Adipose tissue (tissue), 3 donors: Measurements from ENCODE around the gene IL1RAPL1. TPM values are rescaled to one million over a fixed set of nuclear protein-coding genes. Genes with fewer than 3 reads are reported as not detected.

Experiments
- H3K27ac ChIP-seq: one replicate; pipeline ENCODE4 v1.5.1; 2013; ENCODE audit warnings: low read depth, low read length
- whole genome bisulfite sequencing, 3 donors: extraction: QIAGEN DNeasy Blood & Tissue Kit; methylation state at CpG; one replicate each; pipeline ENCODE4 v1.1.7; 2013; 5-methylcytosine and 5-hydroxymethylcytosine counted together
- polyA plus RNA-seq, 3 donors: library from polyadenylated mRNA; stranded (reverse); fragments of 200-250 nt; gene quantifications; one replicate each; pipeline ENCODE4 v1.2.3, GENCODE V29; 2013
- donor health status: healthy with polysubstance abuse.
- donor health status: Bipolar disorder and iron deficiency.
- donor health status: healthy.

The IL1RAPL1 gene
- polyA plus RNA-seq, 3 donors, result not detected

- WGBS, 3 donors, result 38 to 67% (median 56%) methylated on average over 2 of the region's 2 CpGs
- no peak overlapping the region for H3K27ac ChIP-seq
Measured at GRCh38 chrX:29496636-29497180, 909.5 kb downstream of the IL1RAPL1 start.

DNA sequence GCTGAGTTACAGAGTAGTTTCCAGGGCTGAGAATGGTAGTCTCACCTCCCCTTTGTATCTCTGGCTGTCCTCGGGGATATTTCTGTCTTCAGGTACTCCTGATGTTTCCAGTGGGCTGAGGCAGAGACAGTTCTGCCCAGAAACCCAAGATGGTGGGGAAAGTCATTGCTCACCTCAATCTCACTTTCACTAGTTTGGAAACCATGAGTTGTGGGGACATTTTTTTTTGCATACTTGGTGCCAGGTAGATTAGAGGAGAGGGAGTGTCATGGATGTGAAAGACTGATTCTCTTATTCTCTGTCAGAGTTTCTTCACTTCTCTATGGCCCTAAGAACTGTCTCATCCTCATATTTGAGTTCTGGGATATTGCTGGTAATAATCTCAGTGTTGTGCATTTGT, 919.5 kb downstream of the IL1RAPL1 start:
- 50 to 89% (median 69%) methylated on average over 1 of the region's 1 CpG for WGBS, 3 donors
- H3K27ac ChIP-seq, result no peak overlapping the region

GRCh38 chrX:29518100-29518499, 930.9 kb downstream of the IL1RAPL1 start:
- no peak overlapping the region for H3K27ac ChIP-seq
- 59 to 82% (median 65%) methylated on average over 4 of the region's 4 CpGs for WGBS, 3 donors

DNA sequence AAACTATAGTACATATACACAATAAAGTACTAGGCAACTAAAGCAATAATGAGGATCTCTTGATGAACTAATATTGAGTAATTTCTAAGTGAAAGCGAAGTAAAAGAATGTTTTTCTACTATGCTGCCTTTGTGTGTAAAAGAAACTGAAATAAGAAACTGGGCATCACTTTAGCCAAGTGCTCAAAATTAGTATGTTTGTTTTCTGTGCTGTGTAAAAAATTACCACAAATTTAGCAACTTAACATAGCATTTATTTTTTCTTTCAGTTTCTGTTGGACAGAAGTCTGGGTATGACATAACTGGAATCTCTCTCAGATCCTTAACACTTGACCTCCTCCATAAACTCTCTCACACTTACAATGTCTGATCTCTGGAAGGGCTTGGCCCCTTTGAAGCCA, 941.0 kb downstream of the IL1RAPL1 start:
- no peak overlapping the region for H3K27ac ChIP-seq
- 42 to 77% (median 61%) methylated on average over 1 of the region's 1 CpG for WGBS, 3 donors

DNA sequence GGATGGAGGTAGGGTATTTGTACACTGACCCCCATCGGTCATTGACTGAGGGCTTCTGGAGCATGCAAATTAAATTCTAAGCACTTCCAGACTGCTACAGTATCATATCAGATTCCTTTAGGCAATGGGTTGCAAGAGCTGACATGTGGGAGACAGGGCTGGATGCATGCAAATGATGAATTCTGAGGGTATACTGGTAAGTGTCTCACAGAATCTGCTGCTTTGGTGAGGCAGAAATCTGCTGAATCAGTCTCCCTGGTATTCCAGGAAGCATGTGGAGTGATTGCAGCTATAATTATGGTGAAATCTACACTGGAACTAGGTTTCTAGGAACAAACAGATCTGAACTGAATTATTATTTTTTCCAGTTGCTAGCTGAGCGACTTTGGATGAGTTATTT, 943.3 kb downstream of the IL1RAPL1 start:
- no peak overlapping the region for H3K27ac ChIP-seq
- 74 to 88% (median 86%) methylated on average over 2 of the region's 2 CpGs for WGBS, 3 donors

- H3K27ac ChIP-seq, result no peak overlapping the region
- 34 to 87% (median 64%) methylated on average over 4 of the region's 4 CpGs for WGBS, 3 donors
Measured at GRCh38 chrX:29531336-29531735, 944.1 kb downstream of the IL1RAPL1 start.

DNA sequence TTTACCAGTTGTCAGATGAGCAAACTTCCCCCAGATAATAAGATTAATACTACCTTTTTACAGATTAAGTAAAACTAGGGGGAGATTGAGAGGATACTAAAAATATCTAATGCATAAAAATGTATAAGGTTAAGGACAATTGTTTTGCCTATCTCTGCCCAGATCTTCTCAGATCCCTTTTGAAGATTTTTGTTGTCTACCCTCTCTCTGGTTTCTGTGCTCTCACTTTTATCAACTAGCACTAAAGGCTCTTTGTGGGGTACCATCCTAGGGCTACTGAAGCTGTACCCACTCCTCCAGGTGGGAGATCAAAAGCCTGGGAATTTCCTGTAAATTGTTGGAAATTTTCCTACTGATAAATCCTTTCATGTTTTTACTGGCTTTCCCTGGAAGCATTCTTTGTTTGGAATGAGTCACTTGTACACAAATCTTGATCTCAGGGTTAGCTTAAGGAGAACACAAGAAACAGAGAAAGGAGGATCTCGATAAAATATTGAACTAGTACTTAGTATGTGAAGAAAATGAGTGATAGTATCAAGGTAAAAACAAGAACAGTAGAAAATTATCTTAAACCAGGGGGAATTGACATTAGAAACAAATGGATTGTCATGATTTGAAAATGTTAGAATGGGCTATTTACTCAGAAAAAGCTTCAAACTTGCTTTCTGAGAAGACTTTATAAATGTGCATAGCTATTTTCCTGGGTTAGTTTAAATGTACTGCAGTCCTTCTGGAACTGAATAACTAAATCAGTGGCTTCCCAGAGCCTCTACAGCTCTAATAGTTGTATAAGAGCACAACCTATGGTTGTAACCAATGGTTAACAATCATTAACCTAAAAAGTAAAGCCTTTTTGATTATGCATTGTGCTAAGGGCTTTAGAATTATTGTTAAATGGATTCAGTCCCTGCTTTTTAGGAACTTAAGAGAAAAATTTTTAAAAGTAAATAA, 948.2 kb downstream of the IL1RAPL1 start:
- WGBS, 3 donors, result 25 to 51% (median 50%) methylated on average over 1 of the region's 1 CpG
- no peak overlapping the region for H3K27ac ChIP-seq

DNA sequence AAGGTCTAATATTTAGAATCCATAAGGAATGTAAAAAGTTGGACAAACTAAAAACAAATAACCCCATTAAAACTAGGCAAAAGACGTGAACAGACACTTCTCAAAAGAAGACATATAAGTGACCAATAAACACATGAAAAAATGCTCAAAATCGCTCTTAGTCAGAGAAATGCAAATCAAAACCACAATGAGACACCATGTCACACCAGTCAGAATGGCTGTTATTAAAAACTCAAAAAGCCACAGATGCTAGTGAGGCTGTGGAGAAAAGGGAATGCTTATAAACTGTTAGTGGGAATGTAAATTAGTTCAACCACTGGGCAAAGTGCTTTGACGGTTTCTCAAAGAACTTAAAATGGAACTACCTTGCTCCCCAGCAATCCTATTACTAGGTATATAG, 953.8 kb downstream of the IL1RAPL1 start:
- WGBS, 3 donors, result 58 to 84% (median 75%) methylated on average over 3 of the region's 3 CpGs
- no peak overlapping the region for H3K27ac ChIP-seq

GRCh38 chrX:29542152-29542551, 954.9 kb downstream of the IL1RAPL1 start:
- WGBS, 3 donors, result 23 to 33% (median 31%) methylated on average over 1 of the region's 1 CpG
- H3K27ac ChIP-seq, result no peak overlapping the region

DNA sequence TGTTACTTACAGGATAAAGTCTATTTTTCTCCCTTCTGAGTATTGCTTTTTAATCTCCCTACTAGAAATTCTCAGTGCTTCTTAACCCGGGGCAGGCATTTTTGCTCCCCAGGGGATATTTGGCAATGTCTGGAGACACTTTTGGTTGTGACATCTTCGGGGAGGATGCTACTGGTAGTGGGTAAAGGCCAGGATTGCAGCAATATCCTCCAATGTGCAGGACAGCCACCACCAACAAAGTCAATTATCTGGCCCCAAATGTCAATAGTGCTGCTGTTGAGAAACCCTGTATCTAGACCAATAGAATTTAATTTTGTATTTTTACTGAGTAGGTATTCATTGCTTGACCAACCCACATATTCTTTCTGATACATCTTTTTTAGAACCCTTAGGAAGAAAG, 958.6 kb downstream of the IL1RAPL1 start:
- 40 to 51% (median 47%) methylated on average over 2 of the region's 2 CpGs for WGBS, 3 donors
- no peak overlapping the region for H3K27ac ChIP-seq

GRCh38 chrX:29547877-29548276, 960.6 kb downstream of the IL1RAPL1 start:
- 51 to 88% (median 75%) methylated on average over 4 of the region's 4 CpGs for WGBS, 3 donors
- H3K27ac ChIP-seq, result no peak overlapping the region

GRCh38 chrX:29553542-29553941, 966.3 kb downstream of the IL1RAPL1 start:
- WGBS, 3 donors, result 55 to 64% (median 61%) methylated on average over 1 of the region's 1 CpG
- no peak overlapping the region for H3K27ac ChIP-seq

DNA sequence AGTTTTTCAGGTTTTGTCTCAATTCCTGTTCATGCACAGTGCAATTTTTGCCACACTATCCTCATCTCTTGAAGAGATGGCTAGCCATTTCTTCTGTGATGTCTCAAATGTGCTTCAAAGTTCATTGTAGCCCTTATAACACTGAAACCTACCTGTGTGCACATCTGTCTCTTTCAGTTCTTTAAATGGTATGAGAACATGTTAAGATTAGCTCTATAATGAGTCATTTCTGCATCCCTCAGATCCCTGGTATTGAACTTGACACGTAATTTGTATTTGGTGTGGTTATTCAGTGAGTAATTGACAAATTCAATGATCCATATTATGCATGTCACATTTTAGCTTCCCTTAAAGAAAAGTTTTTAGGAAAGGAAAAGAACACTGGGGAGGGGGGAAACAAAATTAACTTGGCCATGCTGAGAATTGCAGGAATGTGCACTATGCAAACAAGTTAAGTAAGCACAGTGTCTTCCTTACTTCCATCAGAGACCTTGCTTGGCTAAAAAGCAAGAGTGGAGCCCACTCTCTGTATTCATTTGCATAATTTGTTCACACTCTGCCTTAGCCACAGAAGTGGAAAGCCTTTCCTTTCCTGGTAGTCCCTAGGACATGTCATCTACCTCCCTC, 968.3 kb downstream of the IL1RAPL1 start:
- no peak overlapping the region for H3K27ac ChIP-seq
- WGBS, 3 donors, result 47 to 93% (median 48%) methylated on average over 1 of the region's 1 CpG

DNA sequence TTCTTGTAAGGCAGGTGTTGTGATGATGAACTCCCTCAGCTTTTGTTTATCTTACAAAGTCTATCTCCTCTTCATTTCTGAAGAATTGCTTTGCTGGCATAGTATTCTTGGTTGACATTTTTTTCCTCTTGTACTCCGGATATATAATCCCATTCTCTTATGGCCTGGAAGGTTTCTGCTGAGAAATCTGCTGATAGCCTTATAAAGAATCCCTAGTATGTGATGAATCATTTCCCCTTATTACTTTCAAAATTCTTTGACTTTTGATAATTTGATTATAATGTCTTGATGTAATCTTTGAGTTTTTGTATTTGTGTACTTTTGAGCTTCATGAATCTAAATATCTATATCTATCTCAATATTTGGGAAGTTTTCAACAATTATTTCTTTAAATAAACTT, 972.8 kb downstream of the IL1RAPL1 start:
- WGBS, 3 donors, result 84 to 92% (median 86%) methylated on average over 1 of the region's 1 CpG
- no peak overlapping the region for H3K27ac ChIP-seq

- no peak overlapping the region for H3K27ac ChIP-seq
- 61 to 77% (median 67%) methylated on average over 3 of the region's 3 CpGs for WGBS, 3 donors
Measured at GRCh38 chrX:29561417-29561816, 974.2 kb downstream of the IL1RAPL1 start.

GRCh38 chrX:29580560-29580959, 993.3 kb downstream of the IL1RAPL1 start:
- no peak overlapping the region for H3K27ac ChIP-seq
- WGBS, 3 donors, result 75 to 91% (median 82%) methylated on average over 4 of the region's 4 CpGs

GRCh38 chrX:29581223-29581622, 994.0 kb downstream of the IL1RAPL1 start:
- no peak overlapping the region for H3K27ac ChIP-seq
- 64 to 79% (median 75%) methylated on average over 2 of the region's 2 CpGs for WGBS, 3 donors

GRCh38 chrX:29587107-29587506, 999.9 kb downstream of the IL1RAPL1 start:
- 66 to 89% (median 72%) methylated on average over 2 of the region's 2 CpGs for WGBS, 3 donors
- H3K27ac ChIP-seq, result no peak overlapping the region

- 56 to 80% (median 73%) methylated on average over 3 of the region's 3 CpGs for WGBS, 3 donors
- H3K27ac ChIP-seq, result no peak overlapping the region
Measured at GRCh38 chrX:29590921-29591320, 1003.7 kb downstream of the IL1RAPL1 start.
